Inflammatory macrophage treated with lipopolysaccharide for 4 hours (primary cell): ENCODE measurements around the gene ELF5.

Source experiments
- DNase-seq: peaks from one replicate; pipeline ENCODE4 v3.0.0-alpha.2; 2020

Gene ELF5

DNA sequence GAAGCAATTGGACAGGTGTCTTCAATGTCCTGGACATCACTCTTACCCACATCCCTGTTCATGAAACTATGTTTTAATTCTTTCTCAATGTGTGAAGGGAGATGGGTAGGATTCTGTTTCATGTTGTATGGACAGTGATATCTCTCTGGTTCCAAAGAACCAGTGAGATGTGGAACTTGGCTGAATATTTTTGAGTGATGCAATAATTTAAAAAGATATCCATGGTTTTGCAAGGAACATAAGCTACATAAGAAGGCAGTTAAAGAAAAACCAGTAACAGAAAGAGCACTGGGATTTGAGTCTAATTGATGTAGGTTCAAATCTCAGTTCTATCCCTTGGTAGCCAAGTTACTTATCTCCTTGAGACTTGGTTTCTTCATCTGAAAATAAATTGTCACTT, 7.7 kb upstream of the ELF5 start:
- no peak for DNase-seq

DNA sequence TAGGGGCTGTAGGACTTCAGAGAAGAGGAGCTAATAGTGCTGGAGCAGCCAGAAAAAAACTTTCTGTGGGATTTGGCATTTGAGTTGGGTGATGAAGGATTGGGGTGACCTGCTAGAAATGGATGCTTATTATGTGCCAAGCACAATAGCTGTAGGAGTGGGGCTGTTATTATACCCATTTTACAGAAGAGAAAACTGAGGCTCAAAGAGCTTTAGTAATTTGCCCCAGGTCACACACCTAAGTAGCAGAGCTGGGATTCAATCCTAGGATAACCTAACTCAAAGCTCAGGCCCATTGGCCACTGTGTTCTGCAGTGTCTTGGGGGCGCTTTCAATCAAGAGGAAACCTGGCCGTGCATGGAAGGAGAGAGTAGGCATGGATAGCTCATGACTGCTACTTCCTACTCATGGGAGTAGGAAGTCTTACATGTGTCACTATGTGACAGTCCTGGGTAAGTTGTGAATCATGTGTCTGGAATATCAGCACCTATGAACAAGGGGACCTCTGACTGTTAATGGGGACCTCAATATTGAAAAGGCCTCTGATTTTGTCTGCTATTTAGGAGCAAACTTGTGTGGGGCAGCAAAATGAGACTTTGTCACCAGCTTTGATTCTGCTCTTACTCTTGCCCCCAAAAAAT, 6.1 kb upstream of the ELF5 start:
- no peak for DNase-seq

DNA sequence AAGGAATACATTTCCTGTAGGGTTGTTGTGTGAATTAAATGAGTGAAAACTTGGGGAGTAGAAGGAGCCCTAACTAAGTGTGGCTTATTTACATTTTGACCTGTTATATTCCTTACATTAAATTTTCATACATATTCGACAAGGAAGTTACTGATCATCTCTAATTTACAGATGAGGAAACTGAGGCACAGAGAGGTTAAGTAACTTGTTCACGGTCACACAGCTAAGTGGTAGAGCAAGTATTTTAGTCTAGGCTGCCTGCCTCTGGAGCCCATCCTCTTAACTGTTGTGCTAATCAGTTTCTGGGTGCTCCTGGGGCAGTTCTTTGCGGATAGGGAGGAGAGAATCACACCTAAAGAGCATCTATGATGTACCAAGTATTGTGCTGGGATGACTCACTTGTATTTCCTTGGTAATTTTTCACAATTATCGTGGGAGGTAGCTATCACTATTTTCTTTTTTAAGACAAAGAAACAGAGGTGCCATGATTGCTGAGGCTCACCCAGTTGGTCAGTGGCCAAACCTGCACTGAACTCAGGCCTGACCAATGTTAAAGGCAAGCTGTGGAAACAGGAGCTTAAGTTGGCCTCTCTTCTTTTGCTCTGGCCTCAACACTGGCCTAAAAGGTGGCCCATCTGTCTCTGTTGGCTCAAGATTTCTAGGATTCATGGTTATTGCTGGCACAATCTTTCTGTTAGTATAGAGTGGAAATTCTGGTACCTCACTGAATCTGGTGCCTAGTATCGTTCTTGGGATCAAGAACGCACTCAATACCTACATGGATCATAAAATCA, 2.9 kb upstream of the ELF5 start:
- no peak for DNase-seq

DNA sequence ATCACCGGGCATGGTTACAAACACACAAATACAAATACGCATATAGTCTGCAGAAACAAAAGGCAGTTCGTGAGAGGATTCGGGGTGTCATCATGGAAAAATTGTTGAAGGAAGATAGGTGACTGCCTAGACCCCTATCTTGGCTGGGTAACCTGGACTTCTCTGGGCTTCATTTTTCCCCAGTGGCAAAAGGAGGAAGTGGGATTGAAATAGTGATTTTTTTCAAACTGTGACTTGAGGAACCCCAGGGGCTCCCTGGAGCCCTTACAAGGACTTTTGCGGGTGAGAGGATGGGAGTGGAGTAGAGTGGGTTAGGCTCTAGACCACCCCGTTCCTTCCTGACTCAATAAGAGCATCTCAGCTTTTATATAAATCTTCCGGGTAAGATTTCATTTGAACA, 1.0 kb upstream of the ELF5 start:
- peak; percentile 17 for DNase-seq

DNA sequence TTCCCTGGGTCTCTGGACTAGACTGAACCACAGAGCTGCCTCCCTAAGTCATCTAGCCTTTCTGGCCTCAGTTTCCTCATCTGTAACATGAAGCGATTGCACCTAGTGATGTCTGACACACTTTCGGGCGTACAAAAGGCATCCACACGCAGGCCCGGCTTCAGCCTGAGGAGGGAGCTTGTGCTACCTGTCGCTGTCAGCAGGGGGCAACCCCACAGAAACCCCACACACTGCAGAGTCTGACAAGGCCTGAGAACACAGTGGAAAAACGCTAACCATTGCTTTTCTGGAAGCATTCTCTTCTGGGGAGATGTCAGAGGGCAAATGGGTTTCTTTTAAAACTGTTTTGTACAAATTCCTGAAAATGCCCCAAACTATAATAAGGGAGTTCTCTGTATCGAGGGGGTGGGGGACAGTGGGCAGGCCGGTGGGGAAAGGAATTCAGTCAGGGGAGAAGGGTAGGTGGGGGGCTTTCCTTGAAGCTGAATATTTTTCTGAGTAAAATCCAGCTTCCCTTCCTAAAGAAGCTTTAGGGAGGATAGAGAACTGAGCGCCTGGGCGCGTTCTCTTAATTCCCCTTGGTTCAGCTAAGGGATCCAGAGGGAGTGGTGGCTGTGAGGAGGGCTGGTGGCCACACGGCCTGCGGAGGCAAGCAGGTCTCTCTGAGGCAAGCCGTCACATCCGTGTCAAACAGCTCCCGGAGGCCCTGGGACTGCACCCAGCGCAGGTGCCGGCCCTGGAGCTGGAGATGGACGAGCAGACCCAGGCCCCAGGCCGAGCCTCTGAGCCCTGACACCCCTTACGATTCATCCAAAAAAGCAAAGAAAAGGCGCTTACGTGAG, 533 bp downstream of the ELF5 start:
- DNase-seq, result peak; percentile 64

DNA sequence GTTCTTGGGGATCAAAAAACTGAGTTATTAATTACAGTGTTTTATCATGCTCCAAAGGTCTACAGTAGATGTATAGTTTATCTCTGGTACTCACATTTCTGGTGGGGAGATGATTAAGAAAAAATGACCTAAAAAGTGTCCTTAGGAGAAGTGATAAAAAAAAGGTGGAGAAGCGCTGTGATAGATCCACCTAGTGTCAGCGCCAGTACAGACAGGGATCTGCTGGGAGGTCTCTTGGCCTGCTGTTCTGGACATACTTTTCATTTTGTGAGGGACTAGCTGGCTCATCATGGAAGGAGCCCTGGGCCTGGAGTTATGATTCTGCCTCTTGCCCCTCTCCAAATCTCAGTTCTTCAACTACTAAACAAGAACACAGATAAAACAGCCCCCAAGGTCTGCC, 2.9 kb downstream of the ELF5 start:
- DNase-seq, result no peak

DNA sequence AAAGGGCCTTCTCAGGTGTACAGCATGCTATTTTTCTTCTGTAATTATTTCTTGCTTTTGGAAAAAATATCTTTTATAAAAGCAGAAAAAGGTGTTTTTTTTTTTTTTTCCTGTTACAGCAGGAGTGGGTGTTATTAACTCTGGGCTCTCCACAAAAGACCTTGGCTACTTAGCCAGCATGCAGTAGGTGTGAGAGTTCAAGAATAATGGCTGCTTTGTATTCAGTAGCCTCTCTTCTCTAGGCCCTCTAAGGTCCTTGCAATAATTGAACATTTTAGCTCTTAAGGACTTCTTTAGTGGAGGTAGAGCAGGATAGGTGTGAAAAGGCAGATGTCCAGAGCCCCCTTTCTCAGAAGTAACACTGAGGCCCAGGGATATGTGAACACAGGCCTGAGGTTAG, 3.4 kb downstream of the ELF5 start:
- no peak for DNase-seq

DNA sequence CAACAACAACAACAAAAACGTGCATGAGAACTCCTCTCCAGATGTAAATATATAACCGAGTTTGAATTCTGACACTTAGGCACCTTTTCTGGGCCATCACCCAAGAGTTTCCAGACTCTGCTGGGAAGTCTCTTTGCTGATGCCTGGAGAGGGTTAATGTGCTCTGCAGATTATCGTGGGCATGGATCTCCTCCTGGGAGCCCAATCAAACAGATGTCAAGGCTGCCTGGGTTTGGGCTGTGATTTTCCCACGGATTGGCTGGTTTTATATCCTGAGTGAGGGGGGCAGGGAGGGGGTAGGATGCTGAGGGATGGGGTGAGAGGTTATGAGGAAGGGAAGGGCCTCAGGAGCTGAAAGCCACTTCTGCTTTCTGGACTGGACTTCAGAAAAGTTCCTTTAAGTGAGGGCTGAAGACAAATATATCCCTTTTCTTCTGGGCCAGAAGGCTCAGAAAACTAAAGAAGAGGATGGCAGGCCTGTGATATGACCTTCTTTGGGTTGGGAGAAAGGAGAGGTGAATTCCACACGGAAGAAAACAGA, 4.2 kb downstream of the ELF5 start:
- peak; percentile 35 for DNase-seq

DNA sequence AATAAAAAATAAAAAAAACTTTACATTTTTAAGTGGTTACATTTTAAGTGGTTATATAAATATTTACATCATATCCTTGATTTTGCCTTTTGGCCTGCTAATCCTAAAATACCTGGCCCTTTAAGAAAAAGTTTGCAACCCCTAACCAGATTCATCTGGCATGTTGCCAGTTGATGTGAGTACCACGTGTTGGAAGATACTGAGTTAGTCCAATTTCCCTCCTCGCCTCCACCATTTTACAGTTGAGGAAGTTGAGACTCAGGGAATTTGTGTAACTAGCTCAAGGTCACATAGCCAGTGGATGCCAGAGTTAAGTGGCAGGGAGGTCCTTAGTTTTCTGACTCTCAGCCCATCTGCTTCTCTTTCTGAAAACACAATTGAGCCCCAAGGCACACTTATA, 5.1 kb downstream of the ELF5 start:
- DNase-seq, result peak; percentile 64

DNA sequence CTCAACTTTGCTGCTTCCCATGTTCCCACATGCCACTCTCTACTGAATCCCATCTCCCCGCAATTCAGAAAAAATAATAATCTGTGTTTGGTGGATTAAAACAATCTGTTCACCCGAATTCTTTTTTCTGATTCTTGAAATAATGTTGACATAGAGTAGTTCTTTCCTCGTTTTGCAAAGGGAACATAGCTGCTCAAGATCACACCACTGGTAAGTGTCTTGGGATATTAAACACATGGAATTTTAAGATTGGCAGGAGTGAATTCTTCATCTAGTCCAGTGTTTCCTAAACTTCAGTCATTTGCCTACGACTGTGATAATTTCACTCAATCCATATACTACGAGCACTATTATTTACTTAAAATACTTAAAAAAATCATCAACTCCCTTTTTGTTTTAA, 6.0 kb downstream of the ELF5 start:
- DNase-seq, result no peak

DNA sequence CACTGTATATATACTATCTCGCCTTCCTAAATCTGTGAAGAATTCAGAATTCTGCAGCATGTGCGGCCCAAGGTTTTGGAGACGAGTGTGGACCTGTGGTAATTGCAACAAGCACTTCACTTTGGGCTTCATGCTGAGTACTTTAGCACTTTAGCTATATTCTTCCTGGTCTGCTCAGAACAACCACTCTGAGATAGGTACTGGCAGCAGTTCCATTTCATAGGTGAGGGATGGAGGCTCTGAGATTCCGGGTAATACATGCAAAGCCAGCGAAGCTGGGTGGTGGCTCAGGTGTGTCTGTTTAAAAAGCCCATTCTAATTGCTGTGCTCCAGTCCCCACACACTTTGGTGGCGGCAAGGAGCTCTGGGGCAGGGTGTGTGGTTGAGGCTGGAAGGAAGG, 6.4 kb downstream of the ELF5 start:
- no peak for DNase-seq

DNA sequence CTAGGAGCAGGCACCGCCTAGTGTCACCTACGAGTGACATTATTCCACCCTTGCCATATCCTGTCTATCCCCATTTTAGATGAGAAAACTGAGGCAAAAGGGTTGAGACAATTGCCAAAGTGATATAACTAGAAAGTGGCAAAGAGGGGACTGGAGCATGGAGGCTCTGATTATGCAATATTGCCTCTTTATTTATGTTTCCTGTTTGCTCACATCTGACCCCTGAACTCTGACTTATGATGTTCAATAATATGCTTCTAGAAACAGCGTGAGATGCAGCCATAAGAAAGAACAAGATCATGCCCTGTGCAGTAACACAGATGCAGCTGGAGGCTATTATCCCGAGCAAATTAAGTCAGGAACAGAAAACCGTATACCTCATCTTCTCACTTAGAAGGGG, 7.7 kb downstream of the ELF5 start:
- DNase-seq, result no peak

DNA sequence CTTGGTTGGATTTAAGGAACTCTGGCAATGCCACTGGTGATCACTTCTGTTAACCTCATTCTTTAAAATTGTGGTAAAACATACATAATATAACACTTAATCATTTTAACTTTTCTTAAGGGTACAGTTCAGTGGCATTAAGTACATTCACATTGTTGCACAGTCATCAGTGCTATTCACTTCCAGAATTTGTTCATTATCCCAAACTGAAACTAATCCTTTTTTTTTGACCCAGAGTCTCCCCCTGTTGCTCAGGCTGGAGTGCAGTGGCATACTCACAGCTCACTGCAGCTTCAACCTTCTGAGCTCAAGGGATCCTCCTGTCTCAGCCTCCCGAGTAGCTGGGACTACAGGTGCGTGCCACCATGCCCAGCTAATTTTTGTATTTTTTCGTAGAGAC, 10.6 kb downstream of the ELF5 start:
- DNase-seq, result peak; percentile 35

DNA sequence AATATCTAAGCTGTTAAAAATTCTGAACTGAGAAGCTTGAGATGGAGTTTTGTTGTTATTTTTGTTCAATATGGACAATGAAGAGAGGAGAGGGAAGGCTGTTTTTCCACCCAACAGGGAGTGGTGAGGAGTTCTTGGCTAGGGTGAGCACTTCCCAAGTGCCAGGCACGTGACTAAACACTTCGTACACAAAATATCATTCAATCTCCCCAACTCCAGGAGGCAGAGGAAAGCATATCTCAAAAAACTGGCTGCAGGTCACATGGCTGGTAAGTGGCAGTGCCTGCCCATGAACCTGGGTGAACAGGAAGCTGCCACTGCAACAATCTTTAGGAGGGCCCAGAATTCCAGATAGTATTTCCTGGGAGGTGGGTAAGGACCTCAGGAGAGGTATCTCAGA, 11.6 kb downstream of the ELF5 start:
- no peak for DNase-seq

DNA sequence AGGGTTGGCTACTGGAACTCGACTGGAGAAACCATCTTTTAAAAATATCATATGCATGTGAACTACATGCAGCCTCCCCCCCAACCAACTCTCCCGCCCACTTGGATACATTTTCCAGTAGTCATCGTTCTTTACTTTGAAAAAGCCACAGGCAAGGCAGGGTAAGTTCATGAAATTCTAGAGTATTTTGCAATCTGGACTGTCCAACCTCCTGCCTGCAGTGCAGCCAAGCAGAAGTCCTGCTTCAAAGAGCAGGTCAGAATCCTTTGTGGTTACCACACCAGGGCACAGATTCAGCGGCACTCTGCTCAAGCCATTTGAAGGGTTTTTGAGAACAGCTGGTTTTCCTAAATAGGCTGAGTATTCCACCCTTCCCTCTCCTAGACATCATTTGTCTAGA, 12.1 kb downstream of the ELF5 start:
- peak; percentile 72 for DNase-seq

DNA sequence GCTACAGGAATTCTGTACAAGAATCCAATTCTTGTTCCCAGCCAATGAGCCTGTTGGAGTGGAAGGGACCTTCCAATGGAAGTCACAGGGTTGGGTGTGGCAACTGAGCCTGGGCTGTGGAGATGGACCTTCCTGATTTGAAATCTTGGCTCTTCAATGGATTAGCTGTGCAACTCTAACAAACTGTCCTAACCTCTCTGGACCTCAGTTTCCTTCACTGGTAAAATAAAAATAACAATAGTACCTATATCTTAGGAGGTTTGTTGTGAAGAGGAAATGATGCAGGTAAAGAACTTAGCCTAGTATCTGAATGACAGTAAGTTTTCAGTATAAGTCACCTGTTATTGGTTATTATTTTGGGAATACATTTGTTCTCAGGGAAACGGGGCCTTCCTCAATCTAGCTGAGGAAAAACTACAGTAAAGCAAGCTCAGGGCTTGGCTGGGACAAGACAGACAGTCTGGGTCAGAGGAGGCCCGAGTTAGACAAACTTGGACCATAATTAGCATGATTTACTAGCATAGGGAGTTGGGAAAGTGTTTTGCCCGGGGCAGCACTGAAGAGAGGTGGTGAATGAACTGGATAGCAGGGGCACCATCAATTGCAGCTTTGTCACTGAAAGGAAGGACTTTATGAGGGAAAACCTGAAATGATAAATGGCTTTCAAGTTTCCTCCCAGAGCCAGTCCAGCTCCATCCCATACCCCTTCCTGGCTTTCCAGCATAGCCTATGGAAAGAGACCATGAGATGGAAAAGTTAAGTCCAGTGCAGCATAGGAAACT, 13.7 kb downstream of the ELF5 start:
- no peak for DNase-seq

DNA sequence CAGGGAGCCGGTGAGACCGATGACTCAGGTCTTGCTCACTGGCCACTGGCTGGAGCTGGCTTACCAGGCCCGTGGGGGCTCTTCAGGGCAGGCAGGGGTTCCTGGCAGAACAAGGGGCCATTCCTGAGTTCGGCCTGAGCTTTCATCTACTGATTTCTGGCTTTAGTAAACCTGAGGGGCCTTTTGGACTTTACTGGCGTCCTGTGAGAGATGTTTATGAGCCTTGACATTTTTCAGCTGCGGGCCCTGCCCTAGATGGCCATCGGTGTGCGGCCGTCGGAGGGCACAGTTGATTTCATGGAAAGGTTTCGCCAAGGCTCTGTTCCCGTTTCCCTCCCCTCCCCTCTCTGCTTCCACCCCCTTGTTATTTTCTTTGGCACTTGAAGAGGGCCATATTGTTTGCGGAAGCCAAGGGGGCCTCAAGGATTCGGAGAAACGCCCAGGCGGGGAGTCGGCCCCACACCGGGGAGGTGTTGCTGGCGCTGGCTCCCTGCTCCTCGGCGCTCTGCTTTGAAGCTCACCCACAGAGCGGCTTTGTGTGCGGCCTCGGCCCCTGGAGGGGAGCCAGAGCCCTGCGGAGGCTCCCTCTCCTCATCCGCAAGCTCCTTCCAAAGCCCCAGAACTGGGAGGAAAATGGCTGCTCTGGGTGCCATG, 17.7 kb downstream of the ELF5 start:
- DNase-seq, result no peak

DNA sequence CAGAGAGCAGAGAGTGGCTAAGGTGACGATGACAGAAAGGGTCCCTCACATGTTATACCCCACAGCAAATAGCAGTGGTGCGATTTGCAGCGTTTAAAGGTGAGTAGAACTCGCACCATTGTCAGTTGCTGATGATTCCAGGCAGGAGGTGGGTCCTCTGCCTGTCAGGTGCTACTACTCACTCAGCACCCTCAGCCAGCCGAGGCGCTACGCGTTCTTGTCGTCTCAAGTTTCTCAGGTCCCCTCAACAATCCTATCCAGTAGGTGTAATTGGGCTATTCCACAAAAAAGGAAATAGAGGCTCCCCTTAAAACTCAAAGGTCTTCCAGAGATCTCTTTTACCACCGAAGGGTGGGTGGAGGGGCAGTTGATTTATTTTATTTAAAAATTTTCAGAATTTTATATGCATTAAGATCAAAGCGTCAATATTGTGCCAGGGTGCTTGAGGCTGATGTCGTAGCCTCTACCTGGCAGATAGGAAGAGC, 18.3 kb downstream of the ELF5 start:
- no peak for DNase-seq

DNA sequence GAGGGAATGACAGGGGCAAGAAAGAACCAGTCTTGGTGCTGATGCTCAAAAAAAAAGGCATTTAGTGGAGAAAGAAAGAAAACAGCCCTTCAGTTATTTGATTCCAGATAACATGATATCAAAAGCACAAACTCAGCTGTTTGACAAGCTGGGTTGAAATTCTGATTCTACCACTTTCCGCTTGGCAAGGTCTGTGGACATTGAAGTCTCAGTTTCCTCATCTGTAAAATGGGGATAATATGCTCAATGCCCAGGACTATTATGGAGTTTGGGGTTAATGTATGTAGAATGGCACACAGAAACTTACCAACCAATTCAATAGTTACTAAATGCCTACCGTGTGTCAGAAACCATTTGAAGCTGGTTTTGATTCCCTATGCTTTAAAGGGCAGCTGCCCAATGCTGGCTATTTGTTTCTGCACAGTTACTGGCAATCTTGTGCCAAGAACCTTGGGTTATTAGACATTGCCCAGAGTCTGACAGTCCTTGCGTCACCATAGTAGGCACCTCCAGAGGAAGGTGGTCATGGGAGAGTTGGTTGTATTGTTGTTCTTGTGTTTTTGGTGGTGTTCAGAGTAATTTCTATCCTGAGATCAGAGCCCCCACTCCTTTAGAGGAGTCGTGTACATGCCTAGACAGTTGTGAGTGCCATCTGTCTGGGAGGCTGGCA, 19.5 kb downstream of the ELF5 start:
- DNase-seq, result no peak

DNA sequence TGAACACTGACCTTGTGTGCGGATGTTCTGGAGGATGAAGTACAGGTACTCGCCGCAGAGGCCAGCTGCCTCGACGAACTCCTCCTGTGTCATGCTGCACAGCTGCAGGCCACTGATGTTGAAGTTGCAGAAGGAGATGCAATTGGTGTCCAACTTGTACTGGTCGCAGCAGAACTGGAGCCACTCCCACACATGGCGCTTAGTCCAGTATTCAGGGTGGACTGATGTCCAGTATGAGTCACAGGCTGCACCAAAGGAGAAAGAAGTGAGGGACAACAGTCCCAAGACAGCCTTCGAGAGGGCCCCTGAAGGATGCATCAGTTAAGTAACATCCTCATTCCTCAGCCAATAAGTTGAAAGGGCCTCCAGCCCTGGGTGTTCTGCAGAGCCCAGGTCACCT, 20.1 kb downstream of the ELF5 start:
- no peak for DNase-seq

DNA sequence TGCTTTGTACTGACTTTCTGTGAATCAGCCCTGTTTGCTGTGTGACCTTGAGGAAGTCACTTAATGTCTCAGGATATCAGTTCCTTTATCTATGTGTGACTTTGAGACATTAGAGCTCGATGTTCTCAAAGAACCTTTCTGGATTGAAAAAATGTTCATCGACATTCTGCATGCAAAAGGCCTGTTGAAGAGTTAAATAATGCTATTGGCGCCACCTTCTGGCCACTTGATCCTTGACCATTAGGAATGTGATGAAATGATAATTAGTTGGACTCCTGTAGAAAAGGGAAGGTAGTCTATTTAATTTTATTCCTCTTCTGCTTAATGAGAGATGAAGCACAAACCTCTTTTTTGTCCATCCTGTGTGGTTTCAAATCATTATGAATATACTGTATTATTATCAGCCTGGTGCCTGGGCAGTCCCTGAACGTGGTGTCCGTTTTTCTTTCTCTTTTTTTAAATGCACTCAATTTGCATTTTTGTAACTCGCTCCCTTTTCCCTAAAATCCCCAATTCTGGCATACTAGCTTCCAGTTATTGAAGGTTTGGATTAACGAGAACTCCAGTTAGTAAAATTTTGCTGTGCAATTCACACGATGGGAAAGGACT, 20.7 kb downstream of the ELF5 start:
- DNase-seq, result peak; percentile 70
